GM19468 (cell line): Measurements from ENCODE around the gene MAGEB3.
"Not testable (repeated sequence)": the region's sequence is repeated elsewhere in the genome, so short reads cannot be mapped to it uniquely, and the experiment has no call there.

Source experiments
- ATAC-seq: cut with Tn5 transposase; IDR thresholded peaks from one replicate; pipeline ENCODE4 v1.9.1; 2021; ENCODE audit warnings: mild to moderate bottlenecking, moderate library complexity, moderate number of reproducible peaks; ENCODE audit not compliant: unreplicated experiment; ENCODE audit errors: extremely low read depth

The MAGEB3 gene

GRCh38 chrX:30230395-30230794 lies at the start of gene MAGEB3:
Gene MAGEB3 (plus strand): TSS chrX:30230657. CDS start chrX:30235925, 5,268 bp downstream.
- ATAC-seq, result no peak

GRCh38 chrX:30181353-30181752 lies 49.1 kb upstream of the MAGEB3 start:
- no peak for ATAC-seq

GRCh38 chrX:30183554-30183953 lies 46.9 kb upstream of the MAGEB3 start:
- ATAC-seq, result no peak

DNA sequence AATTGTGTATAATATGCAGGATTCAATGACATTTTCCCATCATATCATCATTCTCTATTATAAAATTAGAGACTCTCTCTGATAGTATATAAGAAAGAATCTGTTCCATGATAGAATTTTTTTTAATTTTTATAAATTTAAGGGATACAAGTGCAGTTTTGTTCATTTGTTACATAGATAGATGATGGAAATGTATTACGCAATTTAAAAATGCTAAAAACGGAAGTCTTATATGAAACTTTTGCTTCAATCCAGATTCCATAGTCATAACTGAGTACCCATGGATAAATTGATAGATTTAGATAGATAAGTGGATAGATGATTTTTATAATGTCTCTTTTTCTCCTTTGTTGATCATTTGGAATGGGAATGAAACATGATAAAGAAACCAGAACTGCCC lies 40.0 kb upstream of the MAGEB3 start:
- ATAC-seq, result no peak

- ATAC-seq, result not testable (repeated sequence)
Measured at GRCh38 chrX:30193910-30194309, 36.5 kb upstream of the MAGEB3 start.

- ATAC-seq, result no peak
Measured at GRCh38 chrX:30196322-30196721, 34.1 kb upstream of the MAGEB3 start.

DNA sequence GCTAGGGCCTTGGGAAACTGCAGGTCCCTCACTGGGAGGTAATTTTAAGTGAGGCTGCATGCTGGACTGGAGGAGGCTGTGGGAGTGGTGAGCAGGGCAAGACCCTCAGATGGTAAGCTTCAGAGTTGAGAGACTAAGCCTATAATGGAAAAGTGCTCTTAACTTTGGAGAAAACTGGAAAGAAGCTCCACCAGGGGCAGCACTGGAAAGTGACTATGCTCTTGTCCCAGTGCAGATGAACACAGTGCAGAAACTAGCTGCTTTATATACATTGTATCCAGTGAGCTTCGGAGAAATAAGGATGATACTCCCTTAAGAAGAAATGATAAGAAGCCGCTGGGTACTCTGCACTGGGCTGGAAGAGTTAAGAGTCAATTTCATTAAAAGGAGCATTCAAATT lies 18.3 kb upstream of the MAGEB3 start:
- no peak for ATAC-seq

DNA sequence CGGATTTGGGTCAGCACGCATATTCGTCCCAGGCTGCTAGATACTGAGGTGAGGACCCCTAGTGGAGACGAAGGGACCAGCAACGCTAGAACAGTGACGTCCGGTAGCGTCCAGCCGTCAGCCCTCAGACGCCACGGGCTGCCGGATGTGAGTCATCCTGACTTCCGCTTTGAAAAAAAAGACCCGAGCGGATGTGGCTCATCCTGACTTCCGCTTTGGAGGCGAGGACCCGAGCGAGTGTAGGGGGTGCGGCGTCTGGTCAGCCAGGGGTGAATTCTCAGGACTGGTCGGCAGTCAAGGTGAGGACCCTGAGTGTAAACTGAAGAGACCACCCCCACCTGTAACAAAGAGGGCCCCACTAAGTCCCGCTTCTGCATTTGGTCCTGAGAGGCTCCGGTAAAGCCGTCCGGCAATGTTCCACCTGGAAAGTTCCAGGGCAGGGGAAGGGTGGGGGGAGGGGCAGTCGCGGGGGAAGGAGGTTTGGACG lies 15.1 kb upstream of the MAGEB3 start, which contains the start of gene MAGEB2:
Gene MAGEB2, plus strand, starts transcription at position 207 of the 487 bp plus-strand sequence. CDS start 3,018 bp downstream, outside the sequence.
- no peak for ATAC-seq

DNA sequence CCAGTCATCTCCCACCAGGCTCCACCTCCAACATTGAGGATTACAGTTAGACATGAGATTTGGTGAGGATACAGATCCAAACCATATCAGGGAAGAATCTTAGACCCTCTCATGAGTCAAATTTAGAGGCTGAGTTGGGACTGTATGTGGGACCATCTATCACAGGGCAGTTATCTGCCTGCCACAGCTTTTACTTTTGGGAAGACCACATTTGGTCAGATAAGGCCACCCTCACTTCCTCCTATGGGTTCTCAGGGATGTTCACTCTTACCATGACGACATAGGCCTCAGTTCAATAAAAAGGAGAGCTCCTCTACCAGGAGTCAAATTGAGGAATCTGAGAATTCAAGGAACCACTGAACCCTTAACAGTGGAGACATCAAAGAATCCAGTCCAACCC lies 13.0 kb upstream of the MAGEB3 start:
- no peak for ATAC-seq

DNA sequence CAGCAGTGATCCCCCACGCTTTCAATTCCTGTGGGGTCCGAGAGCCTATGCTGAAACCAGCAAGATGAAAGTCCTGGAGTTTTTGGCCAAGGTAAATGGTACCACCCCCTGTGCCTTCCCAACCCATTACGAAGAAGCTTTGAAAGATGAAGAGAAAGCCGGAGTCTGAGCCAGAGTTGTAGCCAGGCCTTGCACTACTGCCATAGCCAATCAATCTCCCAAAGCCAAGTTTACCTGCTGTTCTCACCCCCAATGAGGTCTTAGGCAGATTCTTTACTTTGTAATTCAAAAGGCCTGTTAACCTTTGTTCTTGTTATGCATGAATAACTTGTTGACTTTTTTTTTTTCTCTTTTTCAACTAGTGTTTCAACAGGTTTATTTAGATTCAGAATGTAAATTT lies 11.1 kb upstream of the MAGEB3 start:
- ATAC-seq, result no peak

- ATAC-seq, result no peak
Measured at GRCh38 chrX:30220661-30221060, 9.8 kb upstream of the MAGEB3 start.

DNA sequence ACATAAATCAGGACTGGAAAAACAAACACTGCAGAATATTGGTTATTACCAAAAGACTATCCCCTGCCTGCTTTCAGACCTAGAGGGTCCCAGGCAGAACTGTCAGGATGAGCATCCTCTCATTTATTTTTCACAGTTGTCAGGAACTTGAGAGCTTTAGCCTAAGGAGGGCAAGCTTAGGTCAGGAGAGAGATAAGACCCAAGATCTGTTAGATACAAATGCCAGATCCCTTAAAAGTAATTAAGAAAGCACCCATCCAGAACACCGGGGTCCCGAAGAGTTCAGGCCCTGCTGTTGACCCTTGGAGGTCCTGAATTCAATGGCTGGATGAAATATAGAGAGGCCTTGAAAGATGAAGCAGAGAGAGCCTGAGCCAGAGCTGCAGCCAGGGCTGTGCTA lies 5.9 kb upstream of the MAGEB3 start:
- ATAC-seq, result no peak

DNA sequence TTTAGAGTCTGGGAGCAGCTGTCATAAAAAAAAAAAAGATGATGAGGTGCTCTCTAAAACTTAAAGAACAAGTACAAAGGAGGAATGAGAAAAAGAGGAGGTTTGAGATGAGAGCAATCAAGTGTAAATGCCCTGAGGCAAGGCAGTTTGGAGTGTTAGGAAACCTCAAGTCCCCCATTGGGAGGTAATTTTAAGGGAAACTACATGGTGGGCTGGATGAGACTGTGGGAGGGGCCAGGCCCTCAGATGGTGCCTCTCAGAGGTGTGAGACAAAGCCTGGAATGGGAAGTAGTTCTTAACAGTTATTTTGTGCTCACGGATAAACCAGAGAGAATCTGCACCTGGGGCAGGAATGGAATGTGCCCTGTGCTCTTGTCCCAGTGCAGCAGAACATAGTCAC lies 1.9 kb upstream of the MAGEB3 start:
- ATAC-seq, result no peak

- no peak for ATAC-seq
Measured at GRCh38 chrX:30241724-30242415, 11.4 kb downstream of the MAGEB3 start, which contains the start of gene MAGEB4. Gene MAGEB4 (plus strand): TSS chrX:30242000. CDS start chrX:30242136, 136 bp downstream.

- no peak for ATAC-seq
Measured at GRCh38 chrX:30246769-30247489, 16.5 kb downstream of the MAGEB3 start, which contains the start of gene MAGEB1. Gene MAGEB1 (plus strand): TSS chrX:30247146. CDS start chrX:30250494, 3,348 bp downstream.

GRCh38 chrX:30248854-30249253 lies 18.4 kb downstream of the MAGEB3 start:
- no peak for ATAC-seq

GRCh38 chrX:30253257-30253656 lies 22.8 kb downstream of the MAGEB3 start:
- no peak for ATAC-seq

GRCh38 chrX:30259927-30260326 lies 29.5 kb downstream of the MAGEB3 start:
- ATAC-seq, result no peak

DNA sequence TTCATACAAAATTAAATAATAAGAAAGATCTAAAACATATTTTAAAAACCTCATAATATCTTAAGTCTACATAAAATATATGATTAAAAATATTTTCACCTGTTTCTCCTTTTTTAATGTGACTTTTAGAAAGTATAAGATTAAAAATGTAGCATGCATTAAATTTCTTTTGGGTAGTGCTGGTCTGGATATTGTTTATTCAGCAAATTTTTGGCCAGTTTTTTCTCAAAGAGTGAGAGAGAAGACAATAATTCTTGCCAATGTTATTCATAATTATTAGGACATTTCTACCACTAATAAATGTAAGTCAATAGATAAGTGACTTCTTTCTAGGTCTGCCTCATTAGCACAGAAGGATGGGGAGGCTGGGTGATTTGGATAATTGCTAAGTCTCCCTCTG lies 30.6 kb downstream of the MAGEB3 start:
- no peak for ATAC-seq

- no peak for ATAC-seq
Measured at GRCh38 chrX:30262763-30263162, 32.3 kb downstream of the MAGEB3 start.

DNA sequence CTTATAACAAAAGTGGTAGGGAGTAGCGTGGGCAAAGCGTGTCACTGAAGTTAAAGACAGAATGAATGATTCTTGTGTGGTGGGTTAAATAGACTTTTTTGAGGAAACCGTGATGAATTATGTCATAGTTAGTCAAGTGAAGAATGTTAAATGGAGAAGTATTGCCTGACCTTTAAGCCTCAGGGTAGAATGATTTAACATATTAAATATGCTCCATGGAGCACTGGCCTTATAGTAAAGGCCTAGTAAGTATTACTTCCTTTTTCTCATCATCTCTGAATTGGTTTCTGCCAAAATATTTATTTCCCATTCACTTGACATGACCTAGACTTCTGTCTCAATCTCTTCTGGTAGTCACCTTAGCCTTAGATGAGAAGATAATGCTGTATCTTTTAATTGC lies 40.2 kb downstream of the MAGEB3 start:
- no peak for ATAC-seq
